ENCODE data around the gene TNFAIP1.
"Not testable (repeated sequence)": the region's sequence is repeated elsewhere in the genome, so short reads cannot be mapped to it uniquely, and the experiment has no call there.

TNFAIP1 gene

GRCh38 chr17:28333083-28333746, 2.3 kb upstream of the TNFAIP1 start:
- no peak for DNase-seq (ENCODE audit: low read depth)
- TF ChIP-seq CTCF (IDR thresholded peaks at IDR 0.05; ENCODE audit: low read length, missing control alignments), result no peak
- H3K4me3 ChIP-seq (replicated peaks; ENCODE audit: low read depth, low read length), result no peak overlapping the region

- peak; percentile 52 for DNase-seq (ENCODE audit: low read depth)
- peak overlapping the region; percentile 97 for H3K4me3 ChIP-seq (replicated peaks; ENCODE audit: low read depth, low read length)
- TF ChIP-seq CTCF (IDR thresholded peaks at IDR 0.05; ENCODE audit: low read length, missing control alignments), result no peak
Observed at GRCh38 chr17:28334171-28334570, 1.4 kb upstream of the TNFAIP1 start.

GRCh38 chr17:28334666-28335200, 828 bp upstream of the TNFAIP1 start:
- no peak for DNase-seq (ENCODE audit: low read depth)
- TF ChIP-seq CTCF (IDR thresholded peaks at IDR 0.05; ENCODE audit: low read length, missing control alignments), result no peak
- H3K4me3 ChIP-seq (replicated peaks; ENCODE audit: low read depth, low read length), result peak overlapping the region; percentile 97

DNA sequence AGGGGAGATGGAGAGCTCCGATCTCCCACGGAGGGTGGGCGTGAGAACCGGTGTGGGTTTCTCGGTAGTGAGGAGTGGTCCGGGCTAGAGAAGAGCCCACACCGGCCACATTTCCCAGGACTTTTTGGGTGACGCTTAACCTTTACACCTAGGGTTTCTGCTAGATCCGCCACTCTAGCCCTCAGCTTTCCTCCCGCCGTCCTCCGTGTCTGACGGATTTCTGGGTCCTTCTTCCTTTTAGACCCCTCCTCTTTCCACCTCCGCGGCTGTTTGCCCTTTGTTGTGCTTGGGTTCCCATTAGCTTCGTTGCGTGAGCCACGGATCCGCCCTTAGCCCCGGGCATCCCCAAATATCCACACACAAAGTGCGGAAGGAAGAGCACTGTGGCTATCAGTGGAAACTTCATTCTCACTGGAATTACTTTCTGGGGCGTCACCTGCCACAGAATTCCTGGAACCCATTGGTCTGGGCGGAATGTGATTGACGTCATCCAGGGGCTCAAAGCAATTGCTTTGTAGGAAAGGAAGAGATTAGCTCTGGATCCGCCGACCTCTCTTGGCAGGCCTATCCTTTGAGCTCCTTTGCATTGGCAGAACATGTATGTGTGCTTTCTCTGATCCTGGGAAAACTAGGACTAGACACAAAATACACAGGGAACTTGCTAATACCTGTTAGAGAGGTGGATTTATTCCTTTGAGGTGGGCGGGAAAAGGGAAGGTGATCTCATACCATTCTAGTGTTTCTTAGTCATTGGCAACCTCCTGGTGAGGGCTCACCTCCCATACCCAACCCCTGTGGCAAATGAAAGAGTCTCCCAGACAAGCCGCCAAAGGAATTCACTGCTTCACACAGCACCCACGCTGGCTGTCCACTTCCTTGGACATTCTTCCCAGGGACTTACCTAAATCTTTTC, 654 bp downstream of the TNFAIP1 start:
- H3K4me3 ChIP-seq (replicated peaks; ENCODE audit: low read depth, low read length), result peak overlapping the region; percentile 97
- DNase-seq (ENCODE audit: low read depth), result peak; percentile 94
- TF ChIP-seq CTCF (IDR thresholded peaks at IDR 0.05; ENCODE audit: low read length, missing control alignments), result no peak

DNA sequence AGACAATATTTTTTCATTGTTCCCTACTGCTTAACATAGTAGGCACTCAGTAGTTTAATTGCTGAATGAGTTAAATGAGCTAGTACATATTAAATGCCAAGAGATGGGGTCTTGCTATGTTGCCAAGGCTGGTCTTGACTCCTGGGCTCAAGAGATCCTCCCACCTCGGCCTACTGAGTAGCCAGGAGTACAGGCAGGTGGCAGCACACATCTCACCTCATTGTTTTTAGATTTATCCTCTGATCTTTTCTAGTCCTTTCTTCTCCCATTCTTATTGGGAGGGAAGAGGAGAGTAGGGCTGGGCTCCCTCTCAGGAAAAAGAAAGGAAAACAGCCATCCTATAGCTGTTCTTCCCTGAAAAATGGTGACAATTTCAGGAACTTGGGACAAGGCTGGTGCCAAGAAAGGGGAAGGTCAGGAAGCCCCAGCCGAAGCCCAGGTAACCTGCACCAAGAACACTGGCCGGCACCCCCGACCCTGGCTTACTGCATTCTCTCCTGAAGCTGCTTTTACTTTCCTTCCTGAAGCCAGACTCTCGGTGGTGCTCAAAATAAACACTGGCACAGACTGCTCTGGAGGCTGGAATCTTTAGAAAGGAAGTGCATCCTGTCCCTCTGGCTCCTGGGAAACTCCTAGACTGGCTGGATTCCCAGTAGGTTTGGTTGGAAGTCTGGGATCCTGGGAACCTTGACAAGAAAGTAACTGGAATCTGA, 2.7 kb downstream of the TNFAIP1 start:
- H3K4me3 ChIP-seq (replicated peaks; ENCODE audit: low read depth, low read length), result peak overlapping the region; percentile 32
- TF ChIP-seq CTCF (IDR thresholded peaks at IDR 0.05; ENCODE audit: low read length, missing control alignments), result no peak
- peak; percentile 78 for DNase-seq (ENCODE audit: low read depth)

DNA sequence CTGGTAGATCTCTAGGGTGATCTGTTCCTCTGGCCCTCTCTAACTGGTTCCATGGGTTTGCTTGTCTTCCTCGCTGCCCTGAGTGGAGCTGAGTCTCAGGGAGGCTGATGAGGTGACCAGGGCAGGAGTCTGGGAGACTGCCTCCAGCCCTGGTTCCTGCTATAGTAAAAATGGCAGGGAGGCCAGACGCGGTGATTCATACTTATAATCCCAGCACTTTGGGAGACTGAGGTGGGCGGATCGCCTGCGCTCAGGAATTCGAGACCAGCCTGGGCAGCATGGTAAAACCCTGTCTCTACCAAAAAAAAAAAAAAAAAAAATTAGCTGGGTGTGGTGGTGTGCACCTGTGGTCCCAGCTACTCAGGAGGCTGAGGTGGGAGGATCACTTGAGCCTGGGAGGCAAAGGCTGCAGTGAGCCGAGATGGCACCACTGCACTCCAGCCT, 3.2 kb downstream of the TNFAIP1 start:
- not testable (repeated sequence) for H3K4me3 ChIP-seq (replicated peaks; ENCODE audit: low read depth, low read length); DNase-seq (ENCODE audit: low read depth)

- no peak for TF ChIP-seq CTCF (IDR thresholded peaks at IDR 0.05; ENCODE audit: low read length, missing control alignments)
- no peak for DNase-seq (ENCODE audit: low read depth)
- H3K4me3 ChIP-seq (replicated peaks; ENCODE audit: low read depth, low read length), result no peak overlapping the region
Observed at GRCh38 chr17:28339431-28339830, 3.9 kb downstream of the TNFAIP1 start.
